ENCODE results near the gene EYA4.

The EYA4 gene

DNA sequence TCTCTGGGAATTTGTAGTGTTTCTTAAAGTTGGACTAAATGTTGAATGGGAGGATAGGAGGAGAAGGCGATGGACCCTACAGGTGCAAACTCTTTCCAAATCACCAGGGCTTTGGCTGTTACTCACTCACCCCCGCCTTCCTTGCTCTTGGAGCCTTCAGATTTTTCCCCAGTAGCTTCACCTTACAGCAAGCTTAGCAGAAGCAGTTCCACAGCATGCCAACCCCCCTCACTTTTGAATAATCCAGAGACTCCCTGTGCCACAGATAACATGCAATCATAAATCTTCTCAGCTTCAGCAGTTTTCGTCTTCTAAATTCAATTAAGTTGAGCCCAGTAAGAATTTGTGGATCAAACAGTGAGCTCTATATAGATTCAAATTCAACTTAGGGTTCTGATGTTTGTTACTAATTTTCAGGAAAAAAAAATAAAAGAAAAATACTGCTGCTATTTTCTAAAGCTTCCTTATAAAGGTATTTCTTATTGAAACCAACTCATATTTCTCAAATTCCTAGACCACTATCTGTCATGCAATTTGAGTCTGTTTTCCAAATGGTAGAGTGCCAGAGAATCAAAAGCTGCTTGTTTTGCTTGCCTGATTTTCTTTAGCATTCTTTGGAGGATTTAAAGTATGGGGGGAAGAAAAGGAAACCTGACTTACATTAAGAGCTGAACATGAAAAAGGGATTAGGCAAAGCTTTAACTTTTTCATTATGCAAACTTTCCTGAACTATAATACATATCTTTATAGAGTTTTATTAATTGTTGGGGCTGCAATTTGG is 166.4 kb downstream of the EYA4 start:
- no peak for DNase-seq

DNA sequence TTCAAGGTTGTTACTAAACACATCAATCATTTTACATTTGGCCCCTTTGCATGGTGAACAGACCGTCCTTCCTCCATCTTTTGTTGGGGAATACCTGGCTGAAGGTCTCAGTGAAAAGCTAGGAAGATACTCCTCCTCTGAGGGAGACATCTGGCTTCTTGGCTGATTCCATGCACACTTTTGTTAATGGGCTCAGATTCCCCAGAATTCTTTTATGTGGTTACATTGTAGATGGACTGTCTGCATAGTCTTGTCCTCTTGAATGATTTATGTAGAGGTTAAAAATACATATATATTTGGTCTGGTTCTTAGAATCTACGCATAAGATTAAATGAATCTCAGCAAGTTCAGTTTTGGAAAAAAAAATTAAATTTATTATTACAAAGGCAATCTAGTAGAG is 167.0 kb downstream of the EYA4 start:
- no peak for DNase-seq

DNA sequence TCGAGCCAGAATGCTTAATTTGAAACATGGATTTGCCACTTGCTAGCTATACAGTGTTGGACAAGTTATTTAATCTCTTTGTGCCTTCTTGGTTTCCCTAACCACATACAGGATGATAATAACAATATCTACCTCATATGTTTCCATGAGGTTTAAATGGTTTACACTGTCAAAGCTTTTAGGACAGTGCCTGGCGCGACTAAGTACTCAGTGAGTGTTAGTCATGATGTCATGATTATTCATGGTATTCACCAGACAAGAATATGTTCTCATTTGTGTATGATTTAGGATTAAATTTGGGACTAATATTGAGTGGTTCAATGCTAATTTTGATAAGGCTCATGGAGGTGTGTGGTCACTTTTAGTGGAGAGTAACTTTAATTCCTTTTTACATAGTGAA is 167.4 kb downstream of the EYA4 start:
- DNase-seq: no peak

DNA sequence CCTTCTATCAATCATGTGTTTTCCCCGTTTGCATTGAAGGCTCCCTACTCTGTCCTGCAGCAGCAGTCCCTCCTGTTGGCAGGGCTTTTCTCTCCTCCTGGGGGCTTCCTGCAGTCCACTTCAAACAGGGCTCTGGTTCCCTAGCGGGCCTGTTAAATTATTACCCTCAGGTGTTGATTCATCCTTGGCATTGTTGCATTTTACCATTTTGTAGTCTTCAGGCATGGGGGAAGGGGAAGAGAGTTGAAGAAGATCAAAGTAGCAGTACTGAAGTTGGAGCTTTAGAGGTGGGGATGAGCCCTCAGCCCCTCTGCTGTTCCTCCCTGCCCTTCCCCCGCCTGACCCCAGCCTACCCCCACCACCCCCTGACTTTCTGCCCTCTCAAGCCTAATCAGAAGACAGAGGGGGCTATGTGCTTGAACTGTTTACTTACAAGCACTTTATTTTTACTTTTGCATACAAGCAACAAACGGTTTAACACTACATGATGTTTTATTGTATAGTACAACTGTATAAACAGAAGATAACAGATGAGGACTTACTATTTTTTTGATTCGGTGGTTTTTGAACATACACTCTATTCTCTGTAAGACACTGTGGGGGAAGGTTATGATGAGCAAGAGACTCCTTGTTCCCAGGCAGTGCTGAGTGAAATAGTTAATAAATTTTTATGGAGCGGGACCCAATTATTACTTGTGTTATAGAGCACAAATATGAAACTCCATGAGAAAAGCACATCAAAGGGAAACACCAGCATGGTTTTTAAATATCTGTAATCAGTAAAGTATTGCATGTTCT is 169.7 kb downstream of the EYA4 start:
- no peak for DNase-seq

DNA sequence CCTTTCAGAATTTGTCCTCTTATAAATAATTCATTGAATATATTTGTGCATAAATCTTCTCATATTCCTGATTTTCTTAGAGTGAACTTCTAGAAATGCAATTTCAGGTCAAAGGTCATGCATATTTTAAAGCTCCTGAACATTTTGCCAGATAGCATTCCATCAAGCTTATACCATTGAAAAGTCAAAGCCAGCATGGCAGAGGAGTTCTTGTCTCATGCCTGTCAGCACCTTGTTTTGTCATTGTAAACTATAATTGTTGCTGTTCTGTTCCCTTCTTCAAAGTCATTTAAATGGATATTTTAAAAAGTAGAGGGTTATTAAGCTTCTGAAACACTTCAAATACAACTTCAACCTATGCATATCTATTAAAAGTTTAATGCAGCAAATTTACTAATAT is 170.6 kb downstream of the EYA4 start:
- no peak for DNase-seq

DNA sequence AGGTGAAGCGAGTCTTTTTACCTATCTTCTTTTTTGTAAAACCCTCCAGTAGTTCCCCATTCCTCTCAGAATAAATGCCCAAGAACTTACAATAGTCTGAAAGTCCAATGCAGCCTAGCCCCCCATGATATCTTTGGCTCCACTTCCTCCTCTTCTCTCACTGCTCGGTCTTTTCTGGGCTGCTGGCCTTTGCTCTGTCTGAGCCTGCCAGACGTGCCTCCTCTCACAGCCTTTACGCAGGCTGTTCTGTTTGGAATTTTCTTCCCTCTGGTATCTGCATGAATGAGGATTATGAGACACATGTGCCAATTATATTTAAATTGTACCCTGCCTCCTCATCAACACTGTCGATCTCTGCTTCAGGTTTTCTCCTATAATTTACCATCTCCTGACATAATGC is 174.1 kb downstream of the EYA4 start:
- no peak for DNase-seq

DNA sequence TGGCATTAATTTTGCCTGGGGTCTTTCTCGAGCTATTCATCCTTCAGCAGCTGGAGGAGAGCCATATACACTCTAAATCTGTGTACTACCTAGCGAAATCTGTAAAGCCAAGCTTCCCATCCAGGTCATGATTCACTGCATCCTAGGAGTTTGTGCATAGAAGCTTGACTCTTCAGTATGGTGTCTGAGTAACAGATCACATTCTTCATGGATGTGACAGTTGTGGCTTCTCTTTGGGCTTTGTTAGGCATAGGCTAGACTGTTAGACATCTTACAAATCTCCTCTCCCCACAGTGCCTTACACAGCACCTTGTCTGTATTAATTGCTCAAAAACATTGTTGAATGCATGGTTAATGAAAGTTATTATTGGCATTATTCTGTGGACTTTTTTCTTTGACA is 177.0 kb downstream of the EYA4 start:
- no peak for DNase-seq

DNA sequence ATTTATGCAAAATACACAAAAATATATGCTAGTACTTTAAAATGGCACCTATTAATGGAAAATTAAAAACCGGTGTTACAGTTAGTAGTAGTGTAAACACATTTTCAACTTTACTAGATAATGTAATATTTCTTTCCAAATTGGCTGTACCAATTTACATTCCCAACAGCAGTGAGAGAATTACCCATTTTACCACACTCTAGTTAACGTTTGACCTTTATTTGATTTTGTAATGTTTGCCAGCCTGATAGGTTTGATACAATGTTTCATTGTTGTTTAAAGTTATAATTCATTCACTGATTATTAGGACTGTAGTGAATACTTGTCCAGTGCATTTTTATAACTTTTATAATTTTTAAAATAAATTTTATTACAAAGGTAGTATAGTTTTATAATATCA is 182.1 kb downstream of the EYA4 start:
- DNase-seq: no peak

DNA sequence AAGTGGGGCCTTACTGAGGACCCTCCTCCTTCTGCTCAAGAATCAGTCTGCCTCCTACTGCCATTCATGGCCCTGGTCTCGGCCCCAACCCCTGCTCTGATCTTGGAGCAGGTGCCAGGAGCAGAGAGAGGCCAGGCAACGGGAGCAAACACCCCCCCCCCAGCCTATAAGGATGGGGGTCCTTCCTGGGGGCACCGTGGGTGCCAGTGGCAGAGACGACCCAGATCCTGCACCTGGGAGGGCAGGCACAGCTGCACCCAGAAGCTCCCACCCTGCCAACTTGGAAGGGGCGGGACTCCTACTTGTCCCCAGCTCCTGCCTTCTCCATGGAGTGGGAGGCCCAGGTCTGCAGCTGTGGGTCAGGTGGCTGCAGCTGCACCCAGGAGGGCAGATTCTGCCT is 183.2 kb downstream of the EYA4 start:
- DNase-seq: no peak

DNA sequence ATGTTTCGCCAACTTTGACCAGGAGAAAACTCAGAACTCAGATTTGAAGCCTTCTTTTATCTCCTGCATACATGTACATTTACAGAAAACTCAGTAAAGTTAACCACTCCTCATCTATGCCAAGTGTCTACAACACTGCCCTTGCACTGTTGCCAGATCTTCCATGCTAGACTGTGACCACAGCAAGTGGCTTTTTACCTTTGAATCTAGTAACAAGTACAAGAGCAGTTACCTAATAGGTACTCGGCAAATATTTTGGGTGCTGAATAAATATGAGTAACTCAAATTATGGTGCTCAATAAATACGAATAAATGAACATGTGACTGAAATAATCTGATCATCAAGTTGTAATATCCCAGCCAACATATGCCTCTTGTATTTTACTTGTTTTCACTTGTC is 184.9 kb downstream of the EYA4 start:
- DNase-seq: no peak

DNA sequence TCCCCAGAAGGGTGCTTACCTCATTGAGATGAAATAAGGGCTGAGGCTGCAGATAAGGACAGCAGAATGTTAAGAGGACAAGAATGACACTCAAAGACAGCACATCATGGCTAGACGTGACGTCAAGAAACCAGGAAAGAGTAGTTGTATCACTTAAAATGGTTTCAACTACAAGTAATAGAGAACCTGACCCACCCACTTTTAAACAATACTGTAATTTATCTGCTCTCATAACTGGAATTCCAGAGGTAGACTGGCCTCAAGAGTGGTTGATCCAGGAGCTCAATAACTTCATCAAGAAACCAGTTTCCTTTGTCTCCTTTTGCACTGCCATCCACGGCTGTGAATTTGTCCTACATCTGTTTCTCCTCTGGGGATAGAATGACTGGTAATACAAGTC is 187.1 kb downstream of the EYA4 start:
- DNase-seq: no peak

DNA sequence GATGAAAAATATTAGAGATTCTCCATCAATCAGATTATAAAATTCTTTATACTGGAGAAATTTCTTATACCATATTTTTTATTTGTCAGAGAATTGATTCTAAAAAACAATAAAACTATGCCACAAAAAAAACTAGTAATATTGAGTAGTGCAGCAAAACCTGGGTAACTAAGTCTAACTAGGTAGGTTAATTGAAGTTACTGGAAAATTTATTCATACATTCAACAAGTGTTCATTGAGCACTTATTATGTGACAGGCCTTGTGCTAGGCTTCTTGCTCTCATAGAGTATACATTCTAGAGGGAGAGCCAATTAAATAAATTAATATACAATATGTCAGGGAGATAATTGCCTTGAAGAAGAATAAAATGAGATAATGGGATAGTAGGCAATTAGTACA is 189.4 kb downstream of the EYA4 start:
- DNase-seq: no peak

DNA sequence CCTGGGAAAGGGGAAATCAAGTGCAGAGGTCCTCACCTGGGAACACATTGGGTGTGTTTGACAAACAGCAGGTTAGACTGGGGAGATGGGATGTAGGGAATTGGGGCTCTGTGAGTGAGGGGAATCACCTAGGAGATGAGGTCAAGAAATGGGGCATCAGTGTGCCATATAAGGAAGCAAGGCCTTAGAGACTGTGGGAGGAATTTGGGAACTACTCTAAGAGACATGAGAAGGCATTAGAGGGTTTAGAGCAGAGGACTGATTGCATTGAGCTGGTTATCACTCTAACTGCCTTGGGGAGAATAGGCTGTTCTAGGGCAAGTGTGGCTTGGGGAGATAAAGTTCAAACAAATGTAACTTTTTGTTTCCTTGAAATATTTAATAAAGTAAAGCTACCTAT is 189.9 kb downstream of the EYA4 start:
- no peak for DNase-seq

DNA sequence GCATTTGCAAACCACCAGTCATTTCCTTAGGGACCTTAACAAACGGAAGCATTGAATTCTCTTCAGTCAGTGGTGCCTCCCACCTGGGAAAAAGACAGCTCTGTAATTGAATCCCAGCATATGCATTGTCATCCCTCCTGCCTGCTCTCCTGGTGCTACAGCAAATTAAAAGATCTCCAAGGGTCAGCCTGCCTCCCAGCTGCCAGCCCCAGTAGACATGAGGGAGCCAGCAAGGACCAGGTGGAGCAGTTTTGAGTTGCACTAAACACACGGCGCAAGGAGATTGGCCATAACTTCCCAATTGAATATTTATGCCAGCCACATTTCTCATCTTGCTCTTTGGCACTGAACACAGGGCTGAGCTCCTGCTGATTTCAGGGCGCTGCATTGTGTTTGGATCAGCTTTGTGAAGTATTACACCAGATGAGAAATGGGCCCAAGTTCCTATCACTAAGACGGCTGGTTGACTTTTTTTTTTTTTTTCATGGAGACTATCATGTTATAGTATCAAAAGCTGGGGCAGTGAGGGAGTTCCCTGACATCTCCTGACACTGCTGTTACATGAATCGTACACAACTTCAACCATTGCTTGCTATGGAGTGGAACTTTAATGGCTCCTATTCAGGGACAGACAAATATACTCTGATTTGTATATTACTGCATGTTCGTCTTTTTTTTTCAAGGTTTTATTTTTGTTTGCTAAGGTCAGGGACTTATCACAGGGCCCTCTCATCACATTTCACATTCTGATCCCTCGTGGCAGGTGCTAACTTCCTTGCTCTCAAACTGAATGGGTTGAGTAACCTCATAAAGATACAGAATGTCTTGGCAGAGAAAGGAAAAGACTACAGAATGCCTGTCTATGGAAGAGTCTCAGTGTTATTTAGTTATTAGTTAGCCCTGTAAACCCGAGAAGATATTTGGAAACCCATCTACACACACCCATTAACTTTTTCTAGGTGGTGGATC is 191.1 kb downstream of the EYA4 start:
- DNase-seq: no peak

DNA sequence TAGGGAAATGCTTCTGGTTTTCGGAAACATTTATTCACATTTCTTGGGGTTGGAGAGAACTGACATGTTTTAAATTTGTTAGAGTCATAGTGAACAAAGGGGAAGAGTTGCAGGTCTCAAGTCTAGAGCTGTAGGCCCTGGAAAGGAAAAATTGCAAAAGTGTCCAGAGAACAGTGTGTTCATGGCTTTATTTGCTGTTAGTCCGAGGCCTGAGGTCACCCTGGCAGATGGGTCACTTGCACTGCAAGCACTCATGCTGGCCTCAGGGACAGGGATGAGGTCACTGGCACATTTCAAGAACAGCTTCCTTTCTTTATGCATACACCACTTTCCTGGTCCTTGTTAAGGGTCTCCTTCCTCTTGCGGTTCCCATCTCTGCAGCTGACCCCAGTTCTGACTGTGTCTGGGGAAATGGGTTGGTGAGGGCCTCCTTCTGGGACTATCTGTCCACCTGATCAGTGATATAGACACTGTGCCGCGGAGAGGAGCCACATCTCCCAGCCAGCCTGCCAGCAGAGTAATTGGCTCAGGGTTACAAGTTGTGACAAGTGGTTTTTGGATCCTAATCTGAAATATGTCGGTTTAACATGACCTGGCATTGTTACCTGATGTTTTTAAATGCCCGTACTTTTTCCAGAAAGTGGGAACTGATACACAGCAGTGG is 194.0 kb downstream of the EYA4 start:
- no peak for DNase-seq

DNA sequence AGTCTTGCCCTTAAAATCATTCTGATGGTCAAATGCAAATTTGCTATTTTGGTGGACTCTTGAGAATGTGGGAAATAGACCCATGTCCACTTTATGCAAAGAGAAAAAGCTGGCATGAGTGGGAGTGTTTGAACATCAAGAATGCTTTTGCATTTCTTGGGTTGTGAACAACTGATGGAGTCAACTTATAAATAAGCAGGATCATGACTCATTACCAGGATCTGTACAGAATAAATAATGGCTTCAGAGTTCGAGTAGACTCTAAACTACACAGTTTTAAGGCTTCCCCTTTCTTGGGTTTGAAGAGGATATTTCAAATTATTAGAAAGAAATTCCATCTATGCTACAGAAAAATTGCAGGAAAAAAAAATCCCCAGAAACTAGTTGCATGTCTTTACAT is 195.5 kb downstream of the EYA4 start:
- DNase-seq: no peak

DNA sequence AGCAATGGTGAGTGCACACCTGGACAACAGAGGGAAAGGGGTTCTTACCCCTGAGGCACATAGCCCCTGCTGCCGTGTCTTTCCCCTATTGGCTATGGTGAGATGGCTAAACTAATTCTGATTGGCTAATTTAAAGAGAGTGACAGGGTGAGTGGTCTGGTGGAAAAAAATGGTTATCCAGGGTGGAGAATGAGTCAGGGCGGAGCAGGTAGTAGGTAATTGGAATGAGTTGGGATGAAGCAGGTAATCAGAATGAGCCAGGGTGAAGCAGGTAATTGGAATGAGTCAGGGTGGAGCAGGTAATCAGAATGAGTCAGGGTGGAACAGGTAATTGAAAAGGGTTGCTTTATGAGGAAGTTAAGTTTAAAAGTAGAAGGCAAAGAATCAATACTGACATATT is 200.3 kb downstream of the EYA4 start:
- no peak for DNase-seq

DNA sequence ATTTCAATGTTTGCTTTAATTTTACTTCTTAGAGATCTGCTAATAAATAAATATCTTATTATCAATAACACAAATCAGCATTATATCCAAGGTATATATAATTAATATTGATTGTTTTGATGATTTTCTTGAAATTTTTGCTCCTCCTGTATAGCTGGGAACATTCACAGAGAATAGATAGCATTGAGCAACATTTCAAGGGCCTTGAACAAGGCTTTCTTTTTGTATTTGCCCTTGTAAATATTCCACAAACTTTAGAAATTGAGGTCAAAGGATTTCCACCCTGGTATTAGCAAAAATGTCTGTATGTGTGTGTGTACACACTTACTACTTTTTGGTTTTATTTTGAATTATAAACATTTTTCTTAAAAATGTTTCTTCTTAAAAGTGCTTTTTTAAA is 205.6 kb downstream of the EYA4 start:
- DNase-seq: no peak

DNA sequence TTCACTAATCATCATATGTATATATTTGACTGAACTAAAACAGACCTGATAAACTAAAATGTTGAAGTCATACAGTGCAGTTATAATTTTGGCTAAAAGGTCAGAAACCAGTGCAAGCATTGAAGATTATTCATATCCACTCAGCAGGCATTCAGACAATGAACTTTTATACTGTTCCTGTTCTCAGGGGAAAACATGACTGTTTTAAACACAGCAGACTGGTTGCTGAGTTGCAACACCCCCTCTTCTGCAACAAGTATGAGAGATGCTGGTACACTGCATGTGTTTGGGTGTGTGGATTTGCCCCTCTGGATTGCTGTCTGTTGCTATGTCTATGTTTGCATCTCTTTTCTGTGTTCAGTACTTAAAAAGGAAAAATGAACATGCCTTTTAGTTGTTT is 206.8 kb downstream of the EYA4 start:
- DNase-seq: no peak

DNA sequence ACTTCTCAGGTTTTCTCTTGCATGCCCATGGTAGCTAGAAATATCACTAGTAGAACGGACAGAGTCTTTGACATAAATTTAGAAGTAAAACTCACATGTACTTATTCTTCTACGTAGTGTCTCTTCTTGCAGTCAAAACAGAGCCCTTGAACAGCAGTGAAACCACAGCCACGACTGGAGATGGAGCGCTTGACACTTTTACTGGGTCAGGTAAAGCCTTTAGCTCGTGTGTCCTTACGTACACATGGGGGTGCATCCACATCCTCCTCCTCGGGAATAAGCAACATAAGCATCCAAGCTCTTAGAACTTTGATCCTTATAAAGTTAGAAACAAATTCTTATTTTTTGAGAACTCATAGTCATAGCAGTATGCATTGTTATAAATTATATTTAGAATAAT is 215.3 kb downstream of the EYA4 start:
- DNase-seq: no peak

DNA sequence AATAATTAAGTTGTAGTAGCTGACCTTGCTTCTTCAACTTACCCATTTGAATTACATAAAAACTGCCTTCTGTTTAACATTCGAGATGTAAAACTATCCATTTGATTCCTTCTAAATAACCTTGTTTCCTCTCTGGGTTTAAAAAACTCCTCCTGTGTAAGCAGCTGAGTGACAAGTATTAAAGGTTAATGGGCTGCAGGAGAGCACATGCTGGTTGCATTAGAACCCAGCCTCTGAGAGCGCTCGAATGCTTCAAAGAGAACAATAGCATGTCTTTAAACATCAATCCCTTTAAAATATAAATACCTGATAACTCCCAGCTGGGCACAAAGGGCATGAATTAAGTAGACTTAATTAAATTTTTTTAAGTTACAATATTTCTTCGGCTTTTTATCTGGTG is 215.8 kb downstream of the EYA4 start:
- no peak for DNase-seq

DNA sequence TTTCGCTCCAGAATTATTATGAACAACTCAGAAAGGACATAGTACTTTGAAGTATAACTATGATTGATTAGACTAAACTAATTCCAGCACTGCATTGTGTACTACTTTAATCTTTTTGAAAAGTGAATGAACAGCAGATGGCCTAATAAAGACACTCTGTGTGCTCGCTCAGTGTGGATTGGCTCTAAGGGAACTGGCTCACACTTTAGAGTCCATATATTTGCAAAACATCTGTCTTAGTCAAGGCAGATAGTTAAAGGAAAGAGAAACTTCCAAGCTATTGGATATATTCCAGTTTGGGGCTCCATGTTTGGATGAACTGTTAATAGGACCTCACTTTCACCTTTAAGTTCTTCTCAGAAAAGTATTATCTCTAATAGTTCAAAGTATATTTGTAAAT is 218.9 kb downstream of the EYA4 start:
- DNase-seq: no peak

DNA sequence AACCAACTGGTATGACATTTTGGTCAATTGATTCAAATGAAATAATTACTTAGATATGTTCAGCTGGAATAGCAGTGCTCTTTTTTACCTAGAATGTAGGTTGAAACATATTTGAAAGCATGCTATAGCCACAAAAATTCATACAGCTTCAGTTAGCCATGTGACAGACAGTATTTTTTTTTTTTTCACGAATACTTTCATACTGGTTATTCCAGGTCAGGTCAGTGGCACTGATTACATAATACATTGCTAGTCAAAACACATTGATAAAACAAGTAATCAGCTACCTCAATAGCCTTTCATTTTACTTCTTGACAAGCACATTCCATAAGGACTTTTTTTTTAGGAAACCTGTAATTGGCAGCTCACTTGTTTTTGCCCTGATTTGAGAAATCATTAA is 222.6 kb downstream of the EYA4 start:
- DNase-seq: no peak

Data from activated gamma-delta T cell treated with Interleukin-2 at 50 U/mL for 16 hours (primary cell).